HUES64 (cell line): ENCODE measurements around the gene ADAMTSL2.

Experiments used
- H3K27ac ChIP-seq: 2 replicates; pipeline ENCODE4 v1.7.0; 2013; ENCODE audit warnings: low read depth, low read length, inconsistent platforms
- H3K27me3 ChIP-seq: 2 replicates; pipeline ENCODE4 v1.6.1; 2013; ENCODE audit warnings: mild to moderate bottlenecking, low read length; ENCODE audit not compliant: insufficient read depth
- H3K36me3 ChIP-seq: 2 replicates; pipeline ENCODE4 v1.6.1; 2013; ENCODE audit warnings: mild to moderate bottlenecking, low read length; ENCODE audit not compliant: insufficient read depth
- H3K4me1 ChIP-seq: 2 replicates; pipeline ENCODE4 v1.6.1; 2013; ENCODE audit warnings: mild to moderate bottlenecking, low read length, moderate library complexity; ENCODE audit not compliant: insufficient read depth
- H3K4me3 ChIP-seq: 2 replicates; pipeline ENCODE4 v1.5.1; 2013; ENCODE audit warnings: mild to moderate bottlenecking, low read length, moderate library complexity
- H3K9ac ChIP-seq: 2 replicates; pipeline ENCODE4 v1.6.1; 2013; ENCODE audit warnings: mild to moderate bottlenecking, low read depth, low read length
- H3K9me3 ChIP-seq: 2 replicates; pipeline ENCODE4 v1.6.1; 2013; ENCODE audit warnings: low read depth, low read length; ENCODE audit not compliant: insufficient read depth
- WGBS: fragments of 150-250, 120-280 bp; methylation state at CpG from one replicate; pipeline ENCODE4 v1.1.7; 2013; ENCODE audit warnings: missing lambda C conversion rate; 5-methylcytosine and 5-hydroxymethylcytosine counted together

ADAMTSL2 gene

GRCh38 chr9:133493428-133493827, 41.1 kb upstream of the ADAMTSL2 start:
- H3K9ac ChIP-seq = no peak overlapping the region
- H3K27me3 ChIP-seq = no peaks in the 10 kb centered on the region
- H3K27ac ChIP-seq = no peak overlapping the region
- no peaks in the 10 kb centered on the region for H3K36me3 ChIP-seq
- H3K9me3 ChIP-seq = no peaks in the 10 kb centered on the region
- H3K4me1 ChIP-seq = no peaks in the 10 kb centered on the region
- WGBS = 89% methylated on average over 11 of the region's 11 CpGs
- no peak overlapping the region for H3K4me3 ChIP-seq

DNA sequence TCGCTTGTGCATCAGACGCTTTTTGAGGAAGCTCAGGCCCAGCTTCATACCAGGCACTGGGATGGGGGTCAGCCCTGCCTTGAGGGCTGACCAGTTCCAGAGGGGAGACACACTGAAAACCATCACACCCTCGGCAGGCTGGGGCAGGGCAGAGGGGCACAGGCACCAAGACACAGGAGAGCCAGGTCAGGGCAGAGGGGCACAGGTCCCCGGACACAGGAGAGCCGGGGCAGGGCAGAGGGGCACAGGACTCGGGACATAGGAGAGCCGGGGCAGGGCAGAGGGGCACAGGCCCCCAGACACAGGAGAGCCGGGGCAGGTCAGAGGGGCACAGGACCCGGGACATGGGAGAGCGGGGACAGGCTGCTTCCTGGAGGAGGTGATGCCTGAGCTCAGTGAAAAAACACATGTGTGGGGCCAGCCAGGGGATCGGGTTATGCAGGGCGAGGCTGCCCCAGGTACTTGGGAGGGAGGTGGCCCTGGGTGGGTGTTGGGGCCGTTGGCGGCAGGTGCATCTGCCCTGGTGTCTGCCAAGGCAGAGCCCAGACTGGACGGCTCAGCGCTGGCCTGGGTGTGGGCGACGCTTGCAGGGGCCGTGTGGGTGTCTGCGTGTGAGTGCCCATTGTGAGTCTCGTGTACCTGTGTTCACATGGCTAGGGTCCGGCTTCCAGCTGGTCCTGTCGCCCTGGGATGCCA, 40.5 kb upstream of the ADAMTSL2 start:
- no peaks in the 10 kb centered on the region for H3K36me3 ChIP-seq
- H3K27ac ChIP-seq = no peak overlapping the region
- no peak overlapping the region for H3K4me3 ChIP-seq
- no peaks in the 10 kb centered on the region for H3K4me1 ChIP-seq
- H3K9me3 ChIP-seq = no peaks in the 10 kb centered on the region
- H3K9ac ChIP-seq = no peak overlapping the region
- H3K27me3 ChIP-seq = no peaks in the 10 kb centered on the region
- 92% methylated on average over 23 of the region's 23 CpGs for WGBS

- Histone ChIP-seq H3K27ac (no peak overlapping the region), H3K9me3 (no peaks in the 10 kb centered on the region), H3K27me3 (no peaks in the 10 kb centered on the region), H3K4me3 (no peak overlapping the region), H3K4me1 (no peaks in the 10 kb centered on the region), H3K9ac (no peak overlapping the region), H3K36me3 (no peaks in the 10 kb centered on the region)
- WGBS = 90% methylated on average over 24 of the region's 24 CpGs
These were observed 39.7 kb upstream of the ADAMTSL2 start for GRCh38 chr9:133494636-133495326.

DNA sequence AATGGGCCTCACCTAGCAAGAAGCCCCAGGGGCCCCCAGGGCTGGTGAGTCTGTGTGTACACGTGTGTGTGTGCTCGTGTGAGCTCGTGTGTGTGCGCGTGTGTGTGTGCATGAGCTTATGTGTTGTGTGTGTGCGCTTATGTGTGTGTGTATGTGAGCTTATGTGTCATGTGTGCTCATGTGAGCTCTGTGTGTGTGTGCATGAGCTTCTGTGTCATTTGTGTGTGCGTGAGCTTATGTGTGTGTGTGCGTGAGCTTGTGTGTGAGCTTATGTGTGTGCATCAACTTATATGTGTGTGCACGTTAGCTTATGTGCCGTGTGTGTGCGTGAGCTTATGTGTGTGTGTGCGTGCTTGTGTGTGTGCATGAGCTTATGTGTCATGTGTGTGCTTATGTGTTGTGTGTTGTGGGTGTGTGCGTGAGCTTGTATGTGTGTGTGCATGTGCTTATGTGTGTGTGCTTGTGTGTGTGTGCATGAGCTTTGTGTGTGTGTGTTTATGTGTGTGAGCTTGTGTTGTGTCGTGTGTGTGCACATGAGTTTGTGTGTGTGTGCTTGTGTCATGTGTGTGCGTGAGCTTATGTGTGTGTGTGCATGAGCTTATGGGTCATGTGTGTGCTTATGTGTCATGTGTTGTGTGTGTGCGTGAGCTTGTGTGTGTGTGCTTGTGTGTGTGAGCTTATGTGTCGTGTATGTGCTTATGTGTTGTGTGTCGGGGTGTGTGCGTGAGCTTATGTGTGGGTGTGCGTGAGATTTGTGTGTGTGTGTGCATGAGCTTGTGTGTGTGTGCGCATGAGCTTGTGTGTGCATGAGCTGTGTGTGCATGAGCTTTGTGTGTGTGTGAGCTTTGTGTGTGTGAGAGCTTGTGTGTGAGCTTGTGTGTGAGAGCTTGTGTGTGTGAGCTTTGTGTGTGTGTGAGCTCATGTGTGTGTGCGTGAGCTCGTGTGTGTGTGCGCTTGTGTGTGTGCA, 38.9 kb upstream of the ADAMTSL2 start:
- Histone ChIP-seq H3K4me3 (no peak overlapping the region), H3K36me3 (no peaks in the 10 kb centered on the region), H3K4me1 (no peaks in the 10 kb centered on the region), H3K9ac (no peak overlapping the region), H3K9me3 (no peaks in the 10 kb centered on the region), H3K27ac (no peak overlapping the region), H3K27me3 (no peaks in the 10 kb centered on the region)
- 93% methylated on average over 24 of the region's 24 CpGs for WGBS

GRCh38 chr9:133496861-133497842, 37.4 kb upstream of the ADAMTSL2 start:
- H3K4me1 ChIP-seq = no peaks in the 10 kb centered on the region
- H3K27ac ChIP-seq = no peak overlapping the region
- no peaks in the 10 kb centered on the region for H3K27me3 ChIP-seq
- no peak overlapping the region for H3K9ac ChIP-seq
- H3K36me3 ChIP-seq = no peaks in the 10 kb centered on the region
- 89% methylated on average over 35 of the region's 35 CpGs for WGBS
- peaks cover 4% of the 10 kb centered on the region for H3K9me3 ChIP-seq
- H3K4me3 ChIP-seq = no peak overlapping the region

DNA sequence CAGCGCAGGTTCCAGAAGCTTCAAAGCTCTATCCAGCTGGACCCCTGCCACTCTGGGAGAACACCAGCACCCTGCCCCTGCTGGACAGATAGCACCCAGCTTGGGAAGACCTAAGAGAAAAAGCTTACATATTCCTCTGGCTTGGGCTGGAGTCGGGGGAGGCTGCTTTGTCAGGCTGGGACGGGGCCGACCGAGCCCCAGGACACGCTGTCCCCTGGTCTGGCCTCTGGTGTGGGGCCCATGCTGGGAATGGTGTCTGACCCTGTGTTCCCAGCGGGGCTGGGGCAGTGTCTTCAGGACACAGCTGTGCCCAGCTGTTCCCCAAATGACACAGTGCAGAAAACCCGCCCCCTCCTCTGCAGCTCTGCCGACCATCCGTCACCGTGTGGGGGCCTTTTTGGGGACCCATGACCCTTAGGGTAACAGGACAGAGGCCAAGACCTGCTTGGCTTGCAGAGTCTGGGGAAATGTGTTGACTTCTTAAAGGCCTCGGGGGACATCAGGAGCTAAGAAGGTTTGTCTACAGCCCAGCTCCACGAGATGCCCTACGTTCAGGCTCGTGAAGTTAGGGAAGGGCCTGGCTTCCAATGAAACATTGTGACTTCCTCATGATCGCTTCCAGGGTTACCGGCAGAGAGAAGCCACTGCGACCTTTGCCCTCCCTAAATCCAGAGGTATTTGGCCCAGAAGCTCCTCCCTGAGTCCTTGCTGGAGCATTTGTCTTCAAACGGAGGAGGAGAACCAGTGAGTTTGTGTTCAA, 35.2 kb upstream of the ADAMTSL2 start:
- Histone ChIP-seq H3K4me3 (no peak overlapping the region), H3K27me3 (no peaks in the 10 kb centered on the region), H3K36me3 (no peaks in the 10 kb centered on the region), H3K9me3 (peaks cover 9% of the 10 kb centered on the region), H3K9ac (no peak overlapping the region), H3K4me1 (no peaks in the 10 kb centered on the region), H3K27ac (no peak overlapping the region)
- WGBS = 90% methylated on average over 19 of the region's 19 CpGs

GRCh38 chr9:133499892-133500270, 34.6 kb upstream of the ADAMTSL2 start:
- no peaks in the 10 kb centered on the region for H3K36me3 ChIP-seq
- WGBS = 92% methylated on average over 12 of the region's 12 CpGs
- no peaks in the 10 kb centered on the region for H3K27me3 ChIP-seq
- H3K9me3 ChIP-seq = peaks cover 9% of the 10 kb centered on the region
- no peaks in the 10 kb centered on the region for H3K4me1 ChIP-seq
- no peak overlapping the region for H3K4me3 ChIP-seq
- H3K9ac ChIP-seq = no peak overlapping the region
- no peak overlapping the region for H3K27ac ChIP-seq

GRCh38 chr9:133502112-133502511, 32.4 kb upstream of the ADAMTSL2 start:
- H3K27me3 ChIP-seq = no peaks in the 10 kb centered on the region
- H3K9me3 ChIP-seq = peaks cover 9% of the 10 kb centered on the region
- H3K4me1 ChIP-seq = no peaks in the 10 kb centered on the region
- WGBS = 98% methylated on average over 1 of the region's 1 CpG
- H3K27ac ChIP-seq = no peak overlapping the region
- H3K4me3 ChIP-seq = no peak overlapping the region
- no peaks in the 10 kb centered on the region for H3K36me3 ChIP-seq
- H3K9ac ChIP-seq = no peak overlapping the region

DNA sequence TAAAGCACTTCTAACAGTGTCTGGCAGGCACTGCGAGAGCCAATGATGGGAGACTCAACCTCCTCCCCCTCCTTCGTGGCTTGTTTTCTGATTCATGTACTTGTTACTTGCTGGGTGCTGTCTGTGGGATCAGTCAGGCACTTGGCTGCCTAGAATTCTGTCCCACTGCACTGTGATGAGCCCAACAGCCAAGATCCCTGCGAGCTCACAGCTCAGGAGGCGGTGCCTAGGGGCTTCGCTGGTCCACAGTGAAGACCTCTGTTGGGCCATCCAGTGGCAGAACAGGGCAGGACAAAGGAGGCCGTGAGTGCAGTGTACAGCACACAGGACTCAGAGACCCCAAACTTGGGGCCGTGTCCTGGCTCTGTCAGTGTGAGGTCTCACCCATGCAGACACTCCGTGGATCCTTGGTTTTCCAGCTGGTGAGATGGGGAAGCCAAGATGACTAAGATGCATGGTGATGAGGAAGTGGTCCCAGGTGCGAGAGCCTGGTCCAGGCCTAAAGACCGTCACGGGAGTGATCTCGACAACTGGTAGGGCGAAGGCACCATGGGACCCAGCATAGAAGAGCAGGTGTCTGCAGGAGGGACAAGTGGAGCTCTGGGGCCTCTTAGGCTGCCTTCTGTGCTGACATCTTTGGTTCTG, 29.2 kb upstream of the ADAMTSL2 start:
- Histone ChIP-seq H3K27ac (no peak overlapping the region), H3K9me3 (peaks cover 9% of the 10 kb centered on the region), H3K4me3 (no peak overlapping the region), H3K9ac (no peak overlapping the region), H3K36me3 (no peaks in the 10 kb centered on the region), H3K27me3 (no peaks in the 10 kb centered on the region), H3K4me1 (peaks cover 12% of the 10 kb centered on the region)
- 90% methylated on average over 13 of the region's 13 CpGs for WGBS
